A673 (cell line): ENCODE data around the gene GNG12. TPM values are rescaled to one million over a fixed set of nuclear protein-coding genes. Genes with fewer than 3 reads are reported as not detected.

ENCODE experiments used
- BruUV-seq: library from RNA; stranded (reverse); fragments of 400-500 nt; replicated peaks from 2 replicates; lab custom pipeline; 2021; lab: Mats Ljungman, UMichigan
- CTCF ChIA-PET: fragments of 300-600 bp; sonication (Branson Sonifier 250); formaldehyde crosslinking; loops from one replicate; lab custom pipeline; 2022; ENCODE audit warnings: antibody characterized with exemption; lab: Charles Lee
- POLR2A ChIA-PET: fragments of 300-600 bp; sonication (Branson Sonifier 250); formaldehyde crosslinking; loops from one replicate; lab custom pipeline; 2022; ENCODE audit warnings: antibody characterized with exemption; ENCODE audit not compliant: low non-redundant PET; lab: Charles Lee
- DNase-seq: peaks from one replicate; pipeline ENCODE4 v3.0.0-alpha.2; 2015; ENCODE audit warnings: low spot score
- H3K27ac ChIP-seq: fragments of 200-600 bp; sonication (generic); 2 replicates; pipeline ENCODE4 v1.5.1; 2016; ENCODE audit warnings: mixed run types, low read depth, mild to moderate bottlenecking, mixed read lengths, antibody characterized with exemption, low read length; ENCODE audit not compliant: poor library complexity, severe bottlenecking
- H3K27me3 ChIP-seq: fragments of 200-600 bp; sonication (generic); replicated peaks from 2 replicates; pipeline ENCODE4 v1.6.1; 2017; ENCODE audit warnings: mixed run types, low read depth, mild to moderate bottlenecking, mixed read lengths, antibody characterized with exemption, low read length; ENCODE audit not compliant: insufficient read depth, poor library complexity
- H3K36me3 ChIP-seq: fragments of 200-600 bp; sonication (generic); 2 replicates; pipeline ENCODE4 v1.6.1; 2016; ENCODE audit warnings: mixed run types, mild to moderate bottlenecking, mixed read lengths, antibody characterized with exemption, low read length; ENCODE audit not compliant: insufficient read depth, poor library complexity, severe bottlenecking
- H3K4me1 ChIP-seq: fragments of 200-600 bp; sonication (generic); 2 replicates; pipeline ENCODE4 v1.6.1; 2017; ENCODE audit warnings: mixed run types, mild to moderate bottlenecking, mixed read lengths, antibody characterized with exemption, low read length; ENCODE audit not compliant: insufficient read depth, poor library complexity, severe bottlenecking
- H3K4me3 ChIP-seq: fragments of 200-600 bp; sonication (generic); 2 replicates; pipeline ENCODE4 v1.5.1; 2016; ENCODE audit warnings: low read depth, mixed run types, mild to moderate bottlenecking, mixed read lengths, low read length; ENCODE audit not compliant: poor library complexity, severe bottlenecking
- H3K9me3 ChIP-seq: fragments of 200-600 bp; sonication (generic); 2 replicates; pipeline ENCODE4 v1.6.1; 2016; ENCODE audit warnings: mixed run types, low read depth, mild to moderate bottlenecking, mixed read lengths, antibody characterized with exemption, low read length; ENCODE audit not compliant: poor library complexity, severe bottlenecking
- EZH2 ChIP-seq: fragments of 200-600 bp; sonication (generic); IDR thresholded peaks from 2 replicates; pipeline ENCODE4 v1.6.1; 2017; ENCODE audit warnings: borderline replicate concordance, low read depth, mild to moderate bottlenecking, mixed read lengths, antibody characterized with exemption, low read length; ENCODE audit not compliant: poor library complexity, severe bottlenecking
- intact Hi-C: fragments of 100-400 bp; cut with micrococcal nuclease; formaldehyde crosslinking; loops from one replicate; pipeline ENCODE4 v1.10.0; 2022; ENCODE audit not compliant: unreplicated experiment
- total RNA-seq: library from RNA; stranded (reverse); gene quantifications from 2 replicates; pipeline ENCODE4 v1.2.3, GENCODE V29; 2021
- TF ChIP-seq, protein P1 (sequence below): fragments of 300-800, 200-600 bp; sonication (generic); conservative IDR thresholded peaks from 2 replicates; pipeline ENCODE4 v1.5.1; 2017; ENCODE audit warnings: low read depth, mild to moderate bottlenecking, antibody characterized with exemption, low read length, moderate library complexity, mixed read lengths

The GNG12 gene
- total RNA-seq, 1 experiment from 2014 or later: 54.8 TPM

DNA sequence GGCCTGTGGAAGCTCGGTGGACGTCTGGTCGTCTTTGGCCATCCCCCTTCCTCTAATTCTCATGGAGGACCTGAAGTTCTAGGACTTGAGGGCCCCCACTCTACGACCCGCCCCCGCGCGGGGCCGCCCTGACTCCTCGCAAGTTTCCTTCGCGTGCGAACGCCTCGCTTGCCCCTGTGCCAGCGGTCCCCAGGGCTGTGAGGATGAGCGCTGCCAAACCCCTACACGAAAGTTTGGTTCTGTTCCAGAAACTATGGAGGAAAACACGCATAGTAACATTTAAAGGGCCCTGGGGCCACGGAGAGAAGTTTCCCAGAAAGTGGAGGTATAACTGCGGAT, 304 bp upstream of the GNG12 start:
- intact Hi-C loops: loop anchor here (2.0 to 10.0 kb wide), 2 partner anchors 67 to 149 kb away; partner anchors contain the start of gene GADD45A
- BruUV-seq: no TSS peak
- no peaks in the 10 kb centered on the region for H3K27me3 ChIP-seq
- CTCF ChIA-PET: no interaction called here
- peak overlapping the region; percentile 89 for H3K27ac ChIP-seq
- no peaks in the 10 kb centered on the region for H3K36me3 ChIP-seq
- H3K4me3 ChIP-seq: peak overlapping the region; percentile 74
- no peaks in the 10 kb centered on the region for H3K9me3 ChIP-seq
- POLR2A ChIA-PET: no interaction called here
- peaks cover 71% of the 10 kb centered on the region for H3K4me1 ChIP-seq
- TF ChIP-seq EZH2: no peak
- peak; percentile 48 for DNase-seq

DNA sequence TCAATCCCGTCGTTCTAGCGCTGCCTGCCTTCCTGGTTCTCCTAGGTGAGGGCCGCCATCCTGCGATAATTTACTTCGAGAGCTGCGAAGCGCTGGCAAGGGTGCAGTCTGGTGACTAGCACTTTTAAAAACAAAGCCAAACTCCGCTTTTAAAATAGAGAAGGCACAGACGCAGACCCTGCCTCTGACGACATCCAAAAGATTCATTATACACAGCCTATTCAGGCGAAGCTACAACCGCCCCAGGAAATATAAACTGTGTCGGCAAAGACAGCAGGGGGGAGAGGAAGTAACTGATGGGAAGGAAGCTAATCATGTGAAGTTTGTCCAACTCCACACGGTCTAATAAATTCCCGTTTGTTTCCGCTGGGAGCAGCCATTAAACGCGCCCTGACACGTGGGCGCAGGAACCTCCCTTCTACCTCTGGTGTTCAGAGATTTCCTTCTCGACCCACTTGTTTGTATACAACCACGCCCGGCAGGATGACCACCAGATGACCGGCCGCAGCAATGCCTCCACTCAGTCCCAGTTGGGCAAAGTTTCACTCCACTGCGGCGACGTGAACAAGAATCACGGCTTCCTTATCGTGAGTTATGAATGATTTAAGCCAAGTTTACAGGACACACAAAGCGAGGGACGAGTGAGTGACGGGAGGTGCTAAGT, 1.3 kb downstream of the GNG12 start:
- H3K36me3 ChIP-seq: no peaks in the 10 kb centered on the region
- H3K27ac ChIP-seq: peak overlapping the region; percentile 89
- peak; percentile 98 for DNase-seq
- peak overlapping the region; percentile 74 for H3K4me3 ChIP-seq
- intact Hi-C loops: loop anchor here (2.0 to 10.0 kb wide), 2 partner anchors 65 to 147 kb away; partner anchors contain the start of gene GADD45A
- no peak for TF ChIP-seq EZH2
- TF ChIP-seq, protein P1, sequence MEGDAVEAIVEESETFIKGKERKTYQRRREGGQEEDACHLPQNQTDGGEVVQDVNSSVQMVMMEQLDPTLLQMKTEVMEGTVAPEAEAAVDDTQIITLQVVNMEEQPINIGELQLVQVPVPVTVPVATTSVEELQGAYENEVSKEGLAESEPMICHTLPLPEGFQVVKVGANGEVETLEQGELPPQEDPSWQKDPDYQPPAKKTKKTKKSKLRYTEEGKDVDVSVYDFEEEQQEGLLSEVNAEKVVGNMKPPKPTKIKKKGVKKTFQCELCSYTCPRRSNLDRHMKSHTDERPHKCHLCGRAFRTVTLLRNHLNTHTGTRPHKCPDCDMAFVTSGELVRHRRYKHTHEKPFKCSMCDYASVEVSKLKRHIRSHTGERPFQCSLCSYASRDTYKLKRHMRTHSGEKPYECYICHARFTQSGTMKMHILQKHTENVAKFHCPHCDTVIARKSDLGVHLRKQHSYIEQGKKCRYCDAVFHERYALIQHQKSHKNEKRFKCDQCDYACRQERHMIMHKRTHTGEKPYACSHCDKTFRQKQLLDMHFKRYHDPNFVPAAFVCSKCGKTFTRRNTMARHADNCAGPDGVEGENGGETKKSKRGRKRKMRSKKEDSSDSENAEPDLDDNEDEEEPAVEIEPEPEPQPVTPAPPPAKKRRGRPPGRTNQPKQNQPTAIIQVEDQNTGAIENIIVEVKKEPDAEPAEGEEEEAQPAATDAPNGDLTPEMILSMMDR: no peak; the same call in 1 of the 2 replicates
- peaks cover 61% of the 10 kb centered on the region for H3K4me1 ChIP-seq
- H3K9me3 ChIP-seq: no peaks in the 10 kb centered on the region
- ChIA-PET POLR2A (interaction anchor here (0.6 to 0.7 kb wide), 2 partner anchors 146 to 620 kb away, joined by 3 read pairs; no protein-coding TSS in a partner anchor), CTCF (interaction anchor here (1.0 to 1.7 kb wide), 2 partner anchors 18 to 66 kb away, joined by 4 read pairs; no protein-coding TSS in a partner anchor)
- BruUV-seq: no TSS peak
- H3K27me3 ChIP-seq: no peaks in the 10 kb centered on the region

DNA sequence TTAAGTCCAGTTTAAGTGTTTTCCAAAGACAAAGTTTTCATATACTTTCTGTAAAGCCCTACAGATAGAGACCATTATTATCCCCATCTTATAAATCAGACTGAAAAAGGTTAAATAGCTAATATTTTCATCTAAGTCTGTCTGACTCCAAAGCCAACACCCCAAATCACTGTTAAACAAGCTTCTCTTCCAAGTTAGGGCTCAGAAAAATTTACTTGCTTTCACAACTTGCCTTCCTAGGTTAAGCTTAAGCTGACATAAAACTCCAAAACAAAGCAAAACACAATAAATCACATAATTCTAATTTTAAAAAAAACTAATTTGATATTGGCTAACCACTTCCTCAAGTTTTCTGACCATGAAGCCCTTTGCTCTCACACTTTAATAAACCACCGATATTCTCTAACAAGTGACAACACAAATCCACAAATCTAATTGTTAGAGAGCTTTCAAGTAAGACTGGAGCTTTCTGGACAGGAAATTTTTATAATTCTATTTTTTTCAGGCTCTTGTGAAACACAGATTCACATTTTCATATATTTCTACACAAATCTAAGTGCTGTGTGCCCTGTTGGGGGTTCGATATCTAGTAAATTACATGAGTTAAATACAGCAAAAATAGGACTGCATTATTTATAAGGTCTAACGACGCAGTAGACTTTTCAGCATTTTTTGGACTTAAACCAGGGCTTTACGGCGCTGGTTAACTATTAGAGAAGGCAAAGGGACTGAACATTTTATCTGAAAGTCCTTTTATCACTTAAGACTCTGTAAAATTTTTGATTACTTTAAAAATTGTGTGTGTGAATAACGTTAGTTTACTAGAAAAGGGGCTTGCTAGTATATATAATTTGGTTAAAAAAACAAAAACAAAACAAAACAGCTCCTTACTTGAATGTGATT, 2.1 kb downstream of the GNG12 start:
- DNase-seq: peak; percentile 41
- no peaks in the 10 kb centered on the region for H3K9me3 ChIP-seq
- H3K27ac ChIP-seq: peak overlapping the region; percentile 89
- H3K36me3 ChIP-seq: no peaks in the 10 kb centered on the region
- TSS peak; percentile 68 for BruUV-seq
- H3K4me3 ChIP-seq: peak overlapping the region; percentile 74
- peaks cover 53% of the 10 kb centered on the region for H3K4me1 ChIP-seq
- ChIA-PET CTCF (interaction anchor here (1.0 to 1.7 kb wide), 2 partner anchors 19 to 65 kb away, joined by 4 read pairs; no protein-coding TSS in a partner anchor), POLR2A (interaction anchor here (0.6 to 0.7 kb wide), 2 partner anchors 146 to 621 kb away, joined by 3 read pairs; no protein-coding TSS in a partner anchor)
- intact Hi-C loops: loop anchor here (10.0 kb wide), 1 partner anchor 146 kb away; the partner anchor contains the start of gene GADD45A
- TF ChIP-seq EZH2: no peak
- TF ChIP-seq, protein P1: no peak
- no peaks in the 10 kb centered on the region for H3K27me3 ChIP-seq
